ENCODE results near the gene MBD3.

- TF ChIP-seq CTCF (IDR thresholded peaks at IDR 0.05; ENCODE audit: low read depth, low read length, missing input control) (no peak), TAF1 (conservative IDR thresholded peaks at IDR 0.05) (no peak)
These were observed 64.9 kb downstream of the MBD3 start for GRCh38 chr19:1527650-1528309.
